ENCODE data around the gene SRRM1.

GRCh38 chr1:24596401-24596880 lies 46.7 kb upstream of the SRRM1 start:
- TF ChIP-seq CTCF (IDR thresholded peaks at IDR 0.05) (no peak), POLR2A (IDR thresholded peaks at IDR 0.05) (no peak)
